GM18505 (cell line): ENCODE results near the gene MAPT.
"Not testable (repeated sequence)": the region's sequence is repeated elsewhere in the genome, so short reads cannot be mapped to it uniquely, and the experiment has no call there.

Experiments used
- ATAC-seq: cut with Tn5 transposase; IDR thresholded peaks from one replicate; pipeline ENCODE4 v1.9.1; 2021; ENCODE audit not compliant: unreplicated experiment
- POLR2A ChIP-seq: IDR thresholded peaks from 4 replicates; pipeline ENCODE4 v1.6.1; 2011; ENCODE audit warnings: borderline replicate concordance; ENCODE audit not compliant: insufficient read depth, insufficient read length; ENCODE audit errors: extremely low read depth

MAPT gene

GRCh38 chr17:46011711-46012505, 117.6 kb downstream of the MAPT start:
- no peak for ATAC-seq
- no peak for TF ChIP-seq POLR2A

- ATAC-seq = no peak
- no peak for TF ChIP-seq POLR2A
Observed at GRCh38 chr17:46012506-46013079, 118.2 kb downstream of the MAPT start.

GRCh38 chr17:46013127-46013501, 118.8 kb downstream of the MAPT start:
- TF ChIP-seq POLR2A = no peak
- no peak for ATAC-seq

- no peak for TF ChIP-seq POLR2A
- ATAC-seq = no peak
Observed at GRCh38 chr17:46013502-46014165, 119.3 kb downstream of the MAPT start.

- not testable (repeated sequence) for ATAC-seq
Observed at GRCh38 chr17:46019408-46019925, 125.1 kb downstream of the MAPT start.

GRCh38 chr17:46020023-46020761, 125.8 kb downstream of the MAPT start:
- no peak for ATAC-seq
- TF ChIP-seq POLR2A = no peak

GRCh38 chr17:46020998-46021397, 126.6 kb downstream of the MAPT start:
- TF ChIP-seq POLR2A = no peak
- ATAC-seq = no peak

- not testable (repeated sequence) for ATAC-seq
Observed at GRCh38 chr17:46023366-46023765, 129.0 kb downstream of the MAPT start.

GRCh38 chr17:46023783-46024388, 129.5 kb downstream of the MAPT start:
- TF ChIP-seq POLR2A = no peak
- ATAC-seq = no peak

- no peak for ATAC-seq
- TF ChIP-seq POLR2A = no peak
Observed at GRCh38 chr17:46024590-46024989, 130.2 kb downstream of the MAPT start.

GRCh38 chr17:46025060-46025459, 130.7 kb downstream of the MAPT start:
- no peak for ATAC-seq
- no peak for TF ChIP-seq POLR2A

GRCh38 chr17:46025510-46026165, 131.3 kb downstream of the MAPT start:
- ATAC-seq = no peak
- TF ChIP-seq POLR2A = no peak

GRCh38 chr17:46026166-46027047, 132.1 kb downstream of the MAPT start:
- no peak for ATAC-seq
- no peak for TF ChIP-seq POLR2A
